HEK293T (cell line): ENCODE data around the gene ZNF879.

ENCODE experiments used
- ARNT ChIP-seq: fragments of 450-650 bp; IDR thresholded peaks from 2 replicates; pipeline ENCODE4 v1.6.1; 2017; ENCODE audit warnings: mild to moderate bottlenecking
- CTBP1 ChIP-seq: fragments of 450-650 bp; IDR thresholded peaks from 2 replicates; pipeline ENCODE4 v1.6.1; 2016; ENCODE audit warnings: borderline replicate concordance
- ELF4 ChIP-seq: fragments of 450-650 bp; IDR thresholded peaks from 2 replicates; pipeline ENCODE4 v1.6.1; 2017; ENCODE audit warnings: antibody characterized with exemption
- FOXK2 ChIP-seq: fragments of 450-650 bp; IDR thresholded peaks from 2 replicates; pipeline ENCODE4 v1.6.1; 2016; ENCODE audit warnings: mild to moderate bottlenecking
- HDGF ChIP-seq: fragments of 450-650 bp; IDR thresholded peaks from 2 replicates; pipeline ENCODE4 v1.6.1; 2017; ENCODE audit warnings: antibody characterized with exemption, borderline replicate concordance
- L3MBTL2 ChIP-seq: fragments of 450-650 bp; conservative IDR thresholded peaks from 2 replicates; pipeline ENCODE4 v1.6.1; 2016; ENCODE audit warnings: mild to moderate bottlenecking
- SP1 ChIP-seq: fragments of 450-650 bp; IDR thresholded peaks from 2 replicates; pipeline ENCODE4 v1.6.1; 2017
- SUZ12 ChIP-seq: fragments of 450-650 bp; IDR thresholded peaks from 2 replicates; pipeline ENCODE4 v1.6.1; 2016; ENCODE audit warnings: mild to moderate bottlenecking
- TARDBP ChIP-seq: fragments of 450-650 bp; IDR thresholded peaks from 2 replicates; pipeline ENCODE4 v1.6.1; 2016
- TF ChIP-seq, protein P1 (sequence below): fragments of 450-650 bp; IDR thresholded peaks from 2 replicates; pipeline ENCODE4 v1.6.1; 2016

DNA sequence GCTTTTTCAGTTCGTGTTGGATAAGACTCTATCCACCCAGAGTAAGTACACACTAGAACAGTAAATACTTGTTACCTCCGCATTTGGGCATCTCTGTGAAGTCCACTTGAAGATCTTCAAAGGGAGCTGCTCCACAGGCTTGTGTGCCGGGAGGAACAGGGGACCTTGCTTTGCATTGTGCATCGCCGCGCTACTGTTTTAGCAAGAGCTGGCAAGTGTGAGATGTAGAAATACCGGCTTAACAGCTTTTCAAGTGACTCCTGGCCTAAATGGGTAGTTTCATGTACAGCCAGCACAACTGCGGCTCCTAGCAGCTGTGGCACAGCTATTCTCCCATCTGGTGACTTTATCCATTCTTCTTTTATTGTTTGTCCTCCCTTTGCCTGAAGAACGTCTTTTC lies 28.2 kb downstream of the ZNF879 start:
- TF ChIP-seq ARNT = no peak
- no peak for TF ChIP-seq SP1
- no peak for TF ChIP-seq CTBP1
- no peak for TF ChIP-seq HDGF
- TF ChIP-seq, protein P1, sequence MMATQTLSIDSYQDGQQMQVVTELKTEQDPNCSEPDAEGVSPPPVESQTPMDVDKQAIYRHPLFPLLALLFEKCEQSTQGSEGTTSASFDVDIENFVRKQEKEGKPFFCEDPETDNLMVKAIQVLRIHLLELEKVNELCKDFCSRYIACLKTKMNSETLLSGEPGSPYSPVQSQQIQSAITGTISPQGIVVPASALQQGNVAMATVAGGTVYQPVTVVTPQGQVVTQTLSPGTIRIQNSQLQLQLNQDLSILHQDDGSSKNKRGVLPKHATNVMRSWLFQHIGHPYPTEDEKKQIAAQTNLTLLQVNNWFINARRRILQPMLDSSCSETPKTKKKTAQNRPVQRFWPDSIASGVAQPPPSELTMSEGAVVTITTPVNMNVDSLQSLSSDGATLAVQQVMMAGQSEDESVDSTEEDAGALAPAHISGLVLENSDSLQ = no peak
- TF ChIP-seq FOXK2 = no peak
- no peak for TF ChIP-seq TARDBP
- no peak for TF ChIP-seq ELF4
- TF ChIP-seq L3MBTL2 = no peak
- TF ChIP-seq SUZ12 = no peak
